ENCODE data around the gene HGFAC.

HGFAC gene

DNA sequence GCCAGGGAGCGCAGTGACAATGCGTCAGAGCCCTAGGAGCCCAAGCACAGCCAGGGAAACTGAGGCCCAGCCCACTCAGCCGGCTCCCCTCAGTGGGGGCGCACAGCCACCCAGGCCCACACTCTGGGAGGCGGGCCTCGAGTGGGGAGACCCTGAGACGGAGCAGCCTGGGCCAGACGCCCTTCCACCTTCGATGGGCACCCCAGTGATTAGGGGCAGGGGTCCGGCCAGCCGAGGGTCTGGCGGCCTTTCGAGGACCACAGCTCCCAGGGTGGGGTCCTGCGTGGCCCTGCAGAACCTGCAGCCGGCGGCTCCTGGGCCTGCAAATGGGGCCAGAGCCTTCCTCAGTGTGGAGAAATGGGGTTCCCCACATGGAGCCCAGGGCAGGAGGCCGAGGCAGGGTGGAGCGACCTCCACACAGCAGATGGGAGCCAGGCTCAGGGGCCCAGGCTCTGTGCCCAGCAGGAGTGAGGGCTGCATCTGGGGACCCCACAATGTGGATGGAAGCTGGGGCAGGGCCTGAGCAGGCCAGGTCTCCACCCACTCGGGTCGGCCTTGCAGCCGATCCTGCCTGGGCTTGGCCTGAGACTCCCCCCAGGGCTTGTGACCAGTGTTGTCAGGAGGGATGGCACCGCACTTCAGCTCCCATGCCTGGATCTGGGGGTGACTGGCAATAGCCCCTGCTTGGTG, 5.0 kb downstream of the HGFAC start:
- no peaks in the 10 kb centered on the region for H3K36me3 ChIP-seq (ENCODE audit: control insufficient read depth, insufficient read depth, low read length)
- no peaks in the 10 kb centered on the region; the same call in 1 of the 2 replicates for H3K27me3 ChIP-seq (replicated peaks; ENCODE audit: control insufficient read depth, insufficient read depth, low read length)
- TF ChIP-seq CTCF (IDR thresholded peaks at IDR 0.05; ENCODE audit: insufficient read depth, low read length, poor library complexity, severe bottlenecking): no peak
- no peak overlapping the region for H3K4me3 ChIP-seq (replicated peaks; ENCODE audit: low read depth, low read length)
- DNase-seq (ENCODE audit: extremely low read depth, insufficient read length): no peak

- DNase-seq (ENCODE audit: extremely low read depth, insufficient read length): no peak
- Histone ChIP-seq H3K4me3 (replicated peaks; ENCODE audit: low read depth, low read length) (no peak overlapping the region), H3K36me3 (ENCODE audit: control insufficient read depth, insufficient read depth, low read length) (no peaks in the 10 kb centered on the region), H3K27me3 (replicated peaks; ENCODE audit: control insufficient read depth, insufficient read depth, low read length) (no peaks in the 10 kb centered on the region; the same call in 1 of the 2 replicates)
- no peak for TF ChIP-seq CTCF (IDR thresholded peaks at IDR 0.05; ENCODE audit: insufficient read depth, low read length, poor library complexity, severe bottlenecking)
These were observed 5.9 kb downstream of the HGFAC start for GRCh38 chr4:3447431-3448395.

DNA sequence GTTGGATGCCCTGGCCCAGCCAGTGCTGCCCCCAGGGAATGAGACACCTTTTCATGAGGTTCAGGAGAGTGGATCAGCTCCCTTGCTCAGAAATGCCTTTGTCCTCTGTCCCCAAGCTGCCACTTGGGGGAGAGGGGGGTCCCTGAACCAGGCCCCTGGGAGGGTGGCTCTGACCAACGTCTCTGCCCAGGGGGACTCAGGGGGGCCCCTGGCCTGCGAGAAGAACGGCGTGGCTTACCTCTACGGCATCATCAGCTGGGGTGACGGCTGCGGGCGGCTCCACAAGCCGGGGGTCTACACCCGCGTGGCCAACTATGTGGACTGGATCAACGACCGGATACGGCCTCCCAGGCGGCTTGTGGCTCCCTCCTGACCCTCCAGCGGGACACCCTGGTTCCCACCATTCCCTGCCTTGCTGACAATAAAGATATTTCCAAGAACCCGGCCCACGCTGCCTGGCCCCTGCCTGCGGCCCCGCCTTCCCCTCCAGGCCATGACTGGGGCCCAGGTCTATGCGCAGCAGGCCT, 7.3 kb downstream of the HGFAC start:
- H3K4me3 ChIP-seq (replicated peaks; ENCODE audit: low read depth, low read length): no peak overlapping the region
- no peaks in the 10 kb centered on the region for H3K36me3 ChIP-seq (ENCODE audit: control insufficient read depth, insufficient read depth, low read length)
- no peak for DNase-seq (ENCODE audit: extremely low read depth, insufficient read length)
- no peaks in the 10 kb centered on the region; the same call in 1 of the 2 replicates for H3K27me3 ChIP-seq (replicated peaks; ENCODE audit: control insufficient read depth, insufficient read depth, low read length)
- no peak for TF ChIP-seq CTCF (IDR thresholded peaks at IDR 0.05; ENCODE audit: insufficient read depth, low read length, poor library complexity, severe bottlenecking)

DNA sequence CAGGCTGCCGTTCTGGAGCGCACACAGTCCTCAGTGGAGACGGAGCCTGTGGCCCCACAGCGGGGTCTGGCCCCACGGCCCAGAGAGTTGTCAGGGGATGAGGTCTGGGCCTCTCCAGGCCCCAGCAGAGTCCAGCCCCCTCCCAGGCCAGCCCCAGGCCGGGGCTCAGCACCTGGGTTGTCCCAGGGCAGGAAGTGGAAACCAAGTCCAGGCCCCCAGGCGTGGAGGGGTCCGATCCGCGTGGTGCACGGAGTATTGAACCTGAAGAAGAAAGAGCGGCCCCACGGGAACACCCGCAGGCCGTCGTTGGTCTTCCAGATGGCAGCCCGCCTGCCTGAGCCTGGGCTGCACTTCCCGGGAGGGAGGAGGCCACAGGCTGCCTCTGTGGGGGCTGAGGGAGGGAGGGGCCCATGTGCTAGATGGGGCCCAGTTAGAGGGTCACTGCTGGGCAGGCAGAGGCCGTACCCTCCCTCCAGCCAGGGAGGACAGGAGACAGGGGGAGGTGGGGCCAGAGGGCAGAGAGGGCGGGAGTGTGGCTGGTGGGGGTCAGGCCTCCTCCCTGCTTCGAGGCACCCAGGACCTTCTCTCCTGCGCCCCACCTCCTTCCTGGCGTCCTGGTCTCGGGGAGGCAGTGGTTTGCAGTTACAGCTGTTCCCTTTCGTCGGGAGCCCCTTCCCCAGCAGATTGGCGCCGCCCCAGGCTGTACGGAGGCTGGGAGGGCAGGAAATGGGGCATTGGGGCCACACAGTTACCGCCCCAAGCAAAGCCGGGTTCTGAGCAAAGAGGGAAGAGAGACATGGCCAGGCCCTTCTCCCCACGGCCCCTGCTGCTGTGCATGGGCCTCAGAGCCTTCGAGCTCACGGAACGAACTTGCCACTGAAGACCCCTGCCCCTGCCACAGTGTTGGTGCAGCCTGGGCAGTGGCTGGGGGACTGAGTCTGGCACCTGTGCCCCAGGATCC, 8.1 kb downstream of the HGFAC start:
- Histone ChIP-seq H3K36me3 (ENCODE audit: control insufficient read depth, insufficient read depth, low read length) (no peaks in the 10 kb centered on the region), H3K27me3 (replicated peaks; ENCODE audit: control insufficient read depth, insufficient read depth, low read length) (no peaks in the 10 kb centered on the region; the same call in 1 of the 2 replicates), H3K4me3 (replicated peaks; ENCODE audit: low read depth, low read length) (no peak overlapping the region)
- no peak for DNase-seq (ENCODE audit: extremely low read depth, insufficient read length)
- no peak for TF ChIP-seq CTCF (IDR thresholded peaks at IDR 0.05; ENCODE audit: insufficient read depth, low read length, poor library complexity, severe bottlenecking)

GRCh38 chr4:3450643-3451042, 8.9 kb downstream of the HGFAC start:
- TF ChIP-seq CTCF (IDR thresholded peaks at IDR 0.05; ENCODE audit: insufficient read depth, low read length, poor library complexity, severe bottlenecking): no peak
- no peak for DNase-seq (ENCODE audit: extremely low read depth, insufficient read length)
- Histone ChIP-seq H3K36me3 (ENCODE audit: control insufficient read depth, insufficient read depth, low read length) (no peaks in the 10 kb centered on the region), H3K27me3 (replicated peaks; ENCODE audit: control insufficient read depth, insufficient read depth, low read length) (no peaks in the 10 kb centered on the region; the same call in 1 of the 2 replicates), H3K4me3 (replicated peaks; ENCODE audit: low read depth, low read length) (no peak overlapping the region)
